H9 (cell line): ENCODE results near the gene GUCA1C. TPM values are rescaled to one million over a fixed set of nuclear protein-coding genes. Genes with fewer than 3 reads are reported as not detected.

Experiments
- DNase-seq: peaks from one replicate; pipeline ENCODE4 v3.0.0-alpha.2; 2017
- H2AFZ ChIP-seq: one replicate; pipeline ENCODE4 v1.6.1; 2013; ENCODE audit warnings: mild to moderate bottlenecking, low read length, control low read depth, moderate library complexity
- H2AK5ac ChIP-seq: 2 replicates; pipeline ENCODE4 v1.6.1; 2013; ENCODE audit warnings: low read length, control low read depth, mixed read lengths; ENCODE audit not compliant: insufficient read length
- H2BK120ac ChIP-seq: one replicate; pipeline ENCODE4 v1.6.1; 2013; ENCODE audit warnings: low read depth, mild to moderate bottlenecking, low read length, control low read depth, inconsistent platforms; ENCODE audit not compliant: poor library complexity, severe bottlenecking
- H2BK12ac ChIP-seq: 2 replicates; pipeline ENCODE4 v1.6.1; 2013; ENCODE audit warnings: low read length, control low read depth, mixed read lengths, low read depth; ENCODE audit not compliant: insufficient read length
- H2BK15ac ChIP-seq: 2 replicates; pipeline ENCODE4 v1.6.1; 2013; ENCODE audit warnings: low read depth, low read length, control low read depth
- H2BK20ac ChIP-seq: one replicate; pipeline ENCODE4 v1.6.1; 2013; ENCODE audit warnings: low read depth, mild to moderate bottlenecking, low read length, control low read depth, inconsistent platforms; ENCODE audit not compliant: poor library complexity, severe bottlenecking
- H2BK5ac ChIP-seq: 2 replicates; pipeline ENCODE4 v1.6.1; 2013; ENCODE audit warnings: low read length, control low read depth, mixed read lengths; ENCODE audit not compliant: insufficient read length
- H3K14ac ChIP-seq: 2 replicates; pipeline ENCODE4 v1.6.1; 2013; ENCODE audit warnings: low read length, control low read depth; ENCODE audit not compliant: insufficient read depth
- H3K18ac ChIP-seq: 2 replicates; pipeline ENCODE4 v1.6.1; 2013; ENCODE audit warnings: low read depth, mild to moderate bottlenecking, mixed read lengths, low read length, control low read depth; ENCODE audit not compliant: insufficient read length
- H3K23ac ChIP-seq: 2 replicates; pipeline ENCODE4 v1.6.1; 2013; ENCODE audit warnings: low read length, control low read depth, mixed read lengths, low read depth; ENCODE audit not compliant: insufficient read length
- H3K23me2 ChIP-seq: 2 replicates; pipeline ENCODE4 v1.6.1; 2013; ENCODE audit warnings: low read depth, mild to moderate bottlenecking, mixed read lengths, low read length, control low read depth; ENCODE audit not compliant: insufficient read length, poor library complexity, severe bottlenecking
- H3K27ac ChIP-seq: 2 replicates; pipeline ENCODE4 v1.5.1; 2013; ENCODE audit warnings: low read length, control low read depth, mixed read lengths, low read depth; ENCODE audit not compliant: insufficient read length
- H3K27me3 ChIP-seq: 2 replicates; pipeline ENCODE4 v1.6.1; 2013; ENCODE audit warnings: low read length, control low read depth, inconsistent platforms; ENCODE audit not compliant: insufficient read depth
- H3K4ac ChIP-seq: 2 replicates; pipeline ENCODE4 v1.6.1; 2013; ENCODE audit warnings: low read depth, mild to moderate bottlenecking, control low read depth, inconsistent platforms, low read length, moderate library complexity
- H3K4me1 ChIP-seq: 2 replicates; pipeline ENCODE4 v1.6.1; 2013; ENCODE audit warnings: low read length, control low read depth, inconsistent platforms; ENCODE audit not compliant: insufficient read depth
- H3K4me2 ChIP-seq: 2 replicates; pipeline ENCODE4 v1.6.1; 2013; ENCODE audit warnings: low read length, control low read depth, mixed read lengths; ENCODE audit not compliant: insufficient read length, insufficient read depth
- H3K56ac ChIP-seq: 2 replicates; pipeline ENCODE4 v1.6.1; 2013; ENCODE audit warnings: low read depth, mild to moderate bottlenecking, mixed read lengths, low read length, control low read depth; ENCODE audit not compliant: insufficient read length
- H3K79me1 ChIP-seq: 2 replicates; pipeline ENCODE4 v1.6.1; 2013; ENCODE audit warnings: low read depth, mild to moderate bottlenecking, moderate library complexity, low read length, control low read depth, inconsistent platforms; ENCODE audit not compliant: insufficient read depth, poor library complexity, severe bottlenecking
- H3K79me2 ChIP-seq: 2 replicates; pipeline ENCODE4 v1.6.1; 2013; ENCODE audit warnings: low read length, control low read depth, inconsistent platforms; ENCODE audit not compliant: insufficient read depth
- H3K9ac ChIP-seq: 2 replicates; pipeline ENCODE4 v1.6.1; 2013; ENCODE audit warnings: low read length, control low read depth, mixed read lengths; ENCODE audit not compliant: insufficient read length; ENCODE audit errors: extremely low read depth
- H3K9me3 ChIP-seq: one replicate; pipeline ENCODE4 v1.6.1; 2013; ENCODE audit warnings: low read depth, low read length, inconsistent platforms; ENCODE audit not compliant: control insufficient read depth
- H3T11ph ChIP-seq: one replicate; pipeline ENCODE4 v1.6.1; 2013; ENCODE audit warnings: mild to moderate bottlenecking, low read length, control low read depth, inconsistent platforms
- H4K20me1 ChIP-seq: one replicate; pipeline ENCODE4 v1.6.1; 2013; ENCODE audit not compliant: control insufficient read depth, insufficient read length, insufficient read depth
- H4K5ac ChIP-seq: 2 replicates; pipeline ENCODE4 v1.6.1; 2013; ENCODE audit warnings: low read depth, mild to moderate bottlenecking, mixed read lengths, low read length, control low read depth; ENCODE audit not compliant: insufficient read length
- H4K8ac ChIP-seq: replicated peaks from 2 replicates; pipeline ENCODE4 v1.6.1; 2013; ENCODE audit warnings: low read length, control low read depth, mixed read lengths, low read depth; ENCODE audit not compliant: insufficient read length
- H4K91ac ChIP-seq: 2 replicates; pipeline ENCODE4 v1.6.1; 2013; ENCODE audit warnings: low read depth, mild to moderate bottlenecking, moderate library complexity, mixed read lengths, low read length, control low read depth; ENCODE audit not compliant: insufficient read length
- H3K27ac Mint-ChIP-seq, 3 experiments: 2 replicates in 2 of 3; 3 replicates in 1 of 3; pipeline ENCODE4 v1.8.0; 2020 to 2021; ENCODE audit warnings: mixed read lengths in 3 of 3, mild to moderate bottlenecking in 1 of 3, moderate library complexity in 1 of 3
- H3K27me3 Mint-ChIP-seq: 2 replicates; pipeline ENCODE4 v1.8.0; 2021; ENCODE audit warnings: low read depth, mild to moderate bottlenecking, moderate library complexity, mixed read lengths
- H3K36me3 Mint-ChIP-seq, 3 experiments: 2 replicates in 2 of 3; 3 replicates in 1 of 3; pipeline ENCODE4 v1.8.0; 2020 to 2021; ENCODE audit warnings: low read depth in 3 of 3, mixed read lengths in 3 of 3; ENCODE audit not compliant: insufficient read depth in 1 of 3
- H3K4me1 Mint-ChIP-seq, 2 experiments: 2 replicates each; pipeline ENCODE4 v1.8.0; 2020; ENCODE audit warnings: mixed read lengths in 2 of 2
- H3K4me3 Mint-ChIP-seq, 2 experiments: 2 replicates in 1 of 2; 3 replicates in 1 of 2; pipeline ENCODE4 v1.8.0; 2020 to 2021; ENCODE audit warnings: mild to moderate bottlenecking in 2 of 2, mixed read lengths in 2 of 2, moderate library complexity in 1 of 2
- H3K9me3 Mint-ChIP-seq, 2 experiments: 2 replicates in 1 of 2; 3 replicates in 1 of 2; pipeline ENCODE4 v1.8.0; 2020; ENCODE audit warnings: mild to moderate bottlenecking in 2 of 2, mixed read lengths in 2 of 2, moderate library complexity in 1 of 2
- WGBS: extraction: QIAGEN DNeasy Blood & Tissue Kit; methylation state at CpG from one replicate; pipeline ENCODE4 v1.1.7; 2013; ENCODE audit warnings: missing lambda C conversion rate, low lambda C conversion rate, mixed read lengths; ENCODE audit not compliant: insufficient read length; ENCODE audit errors: extremely low coverage; 5-methylcytosine and 5-hydroxymethylcytosine counted together
- total RNA-seq: library from RNA; stranded (reverse); gene quantifications from 2 replicates; pipeline ENCODE4 v1.2.1, GENCODE V29; 2021
- TF ChIP-seq, protein P1 (sequence below): fragments of 200-600 bp; sonication (generic); conservative IDR thresholded peaks from 3 replicates; pipeline ENCODE4 v1.8.0; 2021; ENCODE audit warnings: antibody characterized with exemption, mild to moderate bottlenecking

The GUCA1C gene
- total RNA-seq, 1 experiment from 2014 or later = not detected

GRCh38 chr3:108918866-108919265, 34.8 kb downstream of the GUCA1C start:
- Histone ChIP-seq H3K23me2 (no peaks in the 10 kb centered on the region), H3K9me3 (no peaks in the 10 kb centered on the region), H2BK5ac (no peak overlapping the region), H4K8ac (no peak overlapping the region), H3K56ac (no peak overlapping the region), H3K27me3 (no peaks in the 10 kb centered on the region), H4K20me1 (no peaks in the 10 kb centered on the region), H3K18ac (no peak overlapping the region), H3K4me2 (no peak overlapping the region), H2BK120ac (no peak overlapping the region), H3K79me1 (no peaks in the 10 kb centered on the region), H3K14ac (no peak overlapping the region), H2BK15ac (no peak overlapping the region), H3K4me1 (no peaks in the 10 kb centered on the region), H3K79me2 (no peaks in the 10 kb centered on the region), H3K23ac (no peak overlapping the region), H3K4ac (no peak overlapping the region), H3T11ph (no peak overlapping the region), H2BK12ac (no peak overlapping the region), H3K9ac (no peak overlapping the region), H2BK20ac (no peak overlapping the region), H2AFZ (no peak overlapping the region), H3K27ac (no peak overlapping the region), H2AK5ac (no peak overlapping the region), H4K5ac (no peak overlapping the region), H4K91ac (no peak overlapping the region)
- DNase-seq = no peak
- WGBS = no CpG with 5 or more reads among the region's 3 CpGs
- Mint-ChIP-seq H3K27ac (no peak overlapping the region), H3K27me3 (no peaks in the 10 kb centered on the region), H3K36me3 (no peaks in the 10 kb centered on the region), H3K4me1 (no peaks in the 10 kb centered on the region), H3K4me3 (no peak overlapping the region), H3K9me3 (0 out of 5 replicates have a peak, but pooled peaks cover 0 to 2% of the 10 kb centered on the region in 2 experiments)
- TF ChIP-seq, protein P1, sequence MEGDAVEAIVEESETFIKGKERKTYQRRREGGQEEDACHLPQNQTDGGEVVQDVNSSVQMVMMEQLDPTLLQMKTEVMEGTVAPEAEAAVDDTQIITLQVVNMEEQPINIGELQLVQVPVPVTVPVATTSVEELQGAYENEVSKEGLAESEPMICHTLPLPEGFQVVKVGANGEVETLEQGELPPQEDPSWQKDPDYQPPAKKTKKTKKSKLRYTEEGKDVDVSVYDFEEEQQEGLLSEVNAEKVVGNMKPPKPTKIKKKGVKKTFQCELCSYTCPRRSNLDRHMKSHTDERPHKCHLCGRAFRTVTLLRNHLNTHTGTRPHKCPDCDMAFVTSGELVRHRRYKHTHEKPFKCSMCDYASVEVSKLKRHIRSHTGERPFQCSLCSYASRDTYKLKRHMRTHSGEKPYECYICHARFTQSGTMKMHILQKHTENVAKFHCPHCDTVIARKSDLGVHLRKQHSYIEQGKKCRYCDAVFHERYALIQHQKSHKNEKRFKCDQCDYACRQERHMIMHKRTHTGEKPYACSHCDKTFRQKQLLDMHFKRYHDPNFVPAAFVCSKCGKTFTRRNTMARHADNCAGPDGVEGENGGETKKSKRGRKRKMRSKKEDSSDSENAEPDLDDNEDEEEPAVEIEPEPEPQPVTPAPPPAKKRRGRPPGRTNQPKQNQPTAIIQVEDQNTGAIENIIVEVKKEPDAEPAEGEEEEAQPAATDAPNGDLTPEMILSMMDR = no peak
